ENCODE measurements around the gene PBLD.

- no peak for TF ChIP-seq FOXA1 (IDR thresholded peaks at IDR 0.05)
- no peak for TF ChIP-seq ELF4 (IDR thresholded peaks at IDR 0.05)
- no peak for TF ChIP-seq FOXK2 (IDR thresholded peaks at IDR 0.05)
- no peak for TF ChIP-seq L3MBTL2 (conservative IDR thresholded peaks at IDR 0.05)
- no peak for TF ChIP-seq SP1 (IDR thresholded peaks at IDR 0.05)
- no peak for TF ChIP-seq BHLHE40 (IDR thresholded peaks at IDR 0.05; ENCODE audit: borderline replicate concordance)
- TF ChIP-seq, protein P1, sequence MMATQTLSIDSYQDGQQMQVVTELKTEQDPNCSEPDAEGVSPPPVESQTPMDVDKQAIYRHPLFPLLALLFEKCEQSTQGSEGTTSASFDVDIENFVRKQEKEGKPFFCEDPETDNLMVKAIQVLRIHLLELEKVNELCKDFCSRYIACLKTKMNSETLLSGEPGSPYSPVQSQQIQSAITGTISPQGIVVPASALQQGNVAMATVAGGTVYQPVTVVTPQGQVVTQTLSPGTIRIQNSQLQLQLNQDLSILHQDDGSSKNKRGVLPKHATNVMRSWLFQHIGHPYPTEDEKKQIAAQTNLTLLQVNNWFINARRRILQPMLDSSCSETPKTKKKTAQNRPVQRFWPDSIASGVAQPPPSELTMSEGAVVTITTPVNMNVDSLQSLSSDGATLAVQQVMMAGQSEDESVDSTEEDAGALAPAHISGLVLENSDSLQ (IDR thresholded peaks at IDR 0.05) = no peak
- no peak for TF ChIP-seq CTBP1 (IDR thresholded peaks at IDR 0.05; ENCODE audit: borderline replicate concordance)
- no peak for TF ChIP-seq FOXM1 (IDR thresholded peaks at IDR 0.05; ENCODE audit: borderline replicate concordance)
- no peak for TF ChIP-seq TARDBP (IDR thresholded peaks at IDR 0.05)
- TF ChIP-seq HDGF (IDR thresholded peaks at IDR 0.05; ENCODE audit: borderline replicate concordance) = no peak
- no peak for TF ChIP-seq NFRKB (IDR thresholded peaks at IDR 0.05)
- no peak for TF ChIP-seq ZNF384 (IDR thresholded peaks at IDR 0.05)
- no peak for TF ChIP-seq LEF1 (IDR thresholded peaks at IDR 0.05; ENCODE audit: borderline replicate concordance)
These were observed 1.0 kb upstream of the PBLD start for GRCh38 chr10:68333440-68334431.

All from HEK293T (cell line).